ENCODE data around the gene C16orf96. TPM values are rescaled to one million over a fixed set of nuclear protein-coding genes. Genes with fewer than 3 reads are reported as not detected.

Gene C16orf96
- total RNA-seq, 1 donor from 2014 or later, result not detected

DNA sequence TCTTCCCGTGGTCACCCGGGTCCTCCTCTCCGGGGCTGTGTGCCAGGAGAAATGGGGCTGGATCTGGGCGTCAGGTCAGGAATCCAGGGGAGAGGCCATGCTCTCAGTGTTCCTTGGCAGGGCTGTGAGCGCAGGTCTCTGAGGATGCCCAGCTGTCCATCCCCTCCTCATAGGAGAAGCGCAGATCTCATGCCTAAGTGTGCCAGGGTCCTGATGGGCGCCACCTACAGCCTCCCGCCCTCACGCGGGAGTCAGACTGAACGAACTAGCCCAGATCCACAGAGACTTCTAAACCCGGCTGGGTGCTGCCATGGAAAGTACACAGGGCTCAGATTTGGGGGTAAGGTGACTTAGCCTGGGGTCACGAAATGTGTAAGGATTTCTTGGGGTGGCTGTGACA is 92.8 kb downstream of the C16orf96 start:
- TF ChIP-seq, protein P1, sequence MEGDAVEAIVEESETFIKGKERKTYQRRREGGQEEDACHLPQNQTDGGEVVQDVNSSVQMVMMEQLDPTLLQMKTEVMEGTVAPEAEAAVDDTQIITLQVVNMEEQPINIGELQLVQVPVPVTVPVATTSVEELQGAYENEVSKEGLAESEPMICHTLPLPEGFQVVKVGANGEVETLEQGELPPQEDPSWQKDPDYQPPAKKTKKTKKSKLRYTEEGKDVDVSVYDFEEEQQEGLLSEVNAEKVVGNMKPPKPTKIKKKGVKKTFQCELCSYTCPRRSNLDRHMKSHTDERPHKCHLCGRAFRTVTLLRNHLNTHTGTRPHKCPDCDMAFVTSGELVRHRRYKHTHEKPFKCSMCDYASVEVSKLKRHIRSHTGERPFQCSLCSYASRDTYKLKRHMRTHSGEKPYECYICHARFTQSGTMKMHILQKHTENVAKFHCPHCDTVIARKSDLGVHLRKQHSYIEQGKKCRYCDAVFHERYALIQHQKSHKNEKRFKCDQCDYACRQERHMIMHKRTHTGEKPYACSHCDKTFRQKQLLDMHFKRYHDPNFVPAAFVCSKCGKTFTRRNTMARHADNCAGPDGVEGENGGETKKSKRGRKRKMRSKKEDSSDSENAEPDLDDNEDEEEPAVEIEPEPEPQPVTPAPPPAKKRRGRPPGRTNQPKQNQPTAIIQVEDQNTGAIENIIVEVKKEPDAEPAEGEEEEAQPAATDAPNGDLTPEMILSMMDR (IDR thresholded peaks at IDR 0.05), result no peak
- H3K36me3 ChIP-seq, result peaks cover 30 to 40% of the 10 kb centered on the region in 2 donors
- H3K9me3 ChIP-seq, result no peaks in the 10 kb centered on the region
- H3K4me1 ChIP-seq, result no peaks in the 10 kb centered on the region
- no peaks in the 10 kb centered on the region for H3K27me3 ChIP-seq
- H3K27ac ChIP-seq, result no peak overlapping the region
- DNase-seq (ENCODE audit: low spot score in 2 of 2), result no peak
- intact Hi-C loops (cut with DNase I), result no loop called here
- no peak overlapping the region for H3K4me3 ChIP-seq

DNA sequence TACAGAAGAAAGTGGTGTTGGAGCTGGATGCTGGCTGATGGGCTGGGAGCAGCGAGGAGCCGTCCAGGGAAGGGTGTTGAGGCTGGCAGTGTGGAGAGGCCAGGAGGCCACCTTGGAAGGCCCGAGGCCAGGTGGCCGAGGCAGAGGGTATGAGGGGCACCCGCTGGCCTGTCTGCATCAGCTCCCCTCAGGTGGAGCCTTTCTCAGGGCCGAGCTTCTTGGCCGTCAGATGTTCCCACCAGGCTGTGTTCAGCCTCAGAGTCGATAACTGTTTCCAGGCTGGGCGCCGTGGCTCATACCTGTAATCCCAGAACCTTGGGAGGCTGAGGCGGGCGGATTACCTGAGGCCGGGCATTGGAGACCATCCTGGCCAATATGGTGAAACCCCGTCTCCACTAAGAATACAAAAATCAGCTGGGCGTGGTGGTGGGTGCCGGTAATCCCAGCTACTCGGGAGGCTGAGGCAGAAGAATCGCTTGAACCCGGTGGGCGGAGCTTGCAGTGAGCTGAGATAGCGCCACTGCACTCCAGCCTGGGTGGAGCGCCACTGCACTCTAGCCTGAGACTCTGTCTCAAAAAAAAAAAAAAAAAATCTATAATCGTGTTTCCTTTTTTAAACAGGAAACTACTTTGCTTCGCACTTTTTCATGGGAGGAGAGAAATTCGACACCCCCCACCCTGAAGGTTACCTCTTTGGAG is 93.8 kb downstream of the C16orf96 start:
- TF ChIP-seq, protein P1 (IDR thresholded peaks at IDR 0.05), result no peak
- H3K36me3 ChIP-seq, result peaks cover 35 to 50% of the 10 kb centered on the region in 2 donors
- intact Hi-C loops (cut with DNase I), result no loop called here
- no peak overlapping the region for H3K4me3 ChIP-seq
- H3K4me1 ChIP-seq, result no peaks in the 10 kb centered on the region
- DNase-seq (ENCODE audit: low spot score in 2 of 2), result no peak
- H3K9me3 ChIP-seq, result no peaks in the 10 kb centered on the region
- no peaks in the 10 kb centered on the region for H3K27me3 ChIP-seq
- H3K27ac ChIP-seq, result no peak overlapping the region

Other genes starting within 250 kb of the C16orf96 start
- 16.8 TPM for gene GLIS2, start 240.3 kb upstream of the C16orf96 start, total RNA-seq
- gene PAM16, start 205.0 kb upstream of the C16orf96 start, total RNA-seq, result 26.6 TPM
- 218 TPM for gene VASN, start 184.5 kb upstream of the C16orf96 start, total RNA-seq
- gene CORO7, start 139.7 kb upstream of the C16orf96 start, total RNA-seq, result 41.9 TPM
- 40.7 TPM for gene DNAJA3, start 130.5 kb upstream of the C16orf96 start, total RNA-seq
- gene NMRAL1, start 81.7 kb upstream of the C16orf96 start, total RNA-seq, result 48.6 TPM
- 36.7 TPM for gene HMOX2, start 79.9 kb upstream of the C16orf96 start, total RNA-seq
- 36.9 TPM for gene CDIP1, start 17.6 kb upstream of the C16orf96 start, total RNA-seq
- 4.6 TPM for gene UBALD1, start 58.5 kb downstream of the C16orf96 start, total RNA-seq
- 201 TPM for gene MGRN1, start 68.5 kb downstream of the C16orf96 start, total RNA-seq
- gene NUDT16L1, start 137.2 kb downstream of the C16orf96 start, total RNA-seq, result 77.3 TPM
- 55.9 TPM for gene ANKS3, start 177.9 kb downstream of the C16orf96 start, total RNA-seq
- not detected for gene DNAAF8, start 178.2 kb downstream of the C16orf96 start, total RNA-seq
- gene ZNF500, start 210.8 kb downstream of the C16orf96 start, total RNA-seq, result 13.7 TPM
- not detected for gene SEPTIN12, start 232.0 kb downstream of the C16orf96 start, total RNA-seq
- not detected for gene SMIM22, start 239.0 kb downstream of the C16orf96 start, total RNA-seq
- 10.5 TPM for gene ROGDI, start 246.3 kb downstream of the C16orf96 start, total RNA-seq